Keratinocyte (primary cell): Measurements from ENCODE around the gene NAP1L2. TPM values are rescaled to one million over a fixed set of nuclear protein-coding genes. Genes with fewer than 3 reads are reported as not detected.

ENCODE experiments used
- DNase-seq: peaks from one replicate; pipeline ENCODE4 v3.0.0-alpha.2; 2011; ENCODE audit warnings: low read depth, missing footprints, low spot score
- FAIRE-seq: peaks from 2 replicates; lab custom pipeline; 2011; peaks lifted over from hg19 to GRCh38; lab: Jason Lieb, UNC
- H2AFZ ChIP-seq: 2 replicates; pipeline ENCODE4 v1.6.0; 2012; ENCODE audit warnings: low read length, control low read depth, inconsistent platforms; ENCODE audit not compliant: control insufficient read depth
- H3K27ac ChIP-seq: 2 replicates; pipeline ENCODE4 v1.5.1; 2011; ENCODE audit warnings: low read length; ENCODE audit not compliant: control insufficient read depth, insufficient read depth
- H3K27me3 ChIP-seq: 3 replicates; pipeline ENCODE4 v1.6.0; 2011; ENCODE audit warnings: low read length; ENCODE audit not compliant: control insufficient read depth, insufficient read depth; ENCODE audit errors: extremely low read depth
- H3K36me3 ChIP-seq, 2 experiments: 2 replicates in 1 of 2; 3 replicates in 1 of 2; pipeline ENCODE4 v1.5.1; 2011; ENCODE audit warnings: low read length in 2 of 2, mild to moderate bottlenecking in 1 of 2; ENCODE audit not compliant: control insufficient read depth in 2 of 2, insufficient read depth in 2 of 2; ENCODE audit errors: extremely low read depth in 1 of 2
- H3K4me1 ChIP-seq: 3 replicates; pipeline ENCODE4 v1.5.1; 2011; ENCODE audit warnings: low read length; ENCODE audit not compliant: control insufficient read depth, insufficient read depth; ENCODE audit errors: extremely low read depth
- H3K4me2 ChIP-seq: 3 replicates; pipeline ENCODE4 v1.6.0; 2011; ENCODE audit warnings: low read depth, low read length; ENCODE audit not compliant: control insufficient read depth, insufficient read depth; ENCODE audit errors: extremely low read depth
- H3K4me3 ChIP-seq, 3 experiments: fragments of 200-600 bp in 1 of 3; sonication (generic) in 1 of 3; 2 replicates in 2 of 3; 3 replicates in 1 of 3; pipeline ENCODE4 v1.5.1; 2011 to 2016; ENCODE audit warnings: low read length in 3 of 3, mild to moderate bottlenecking in 3 of 3, control low read depth in 2 of 3, inconsistent platforms in 1 of 3, low read depth in 1 of 3, mixed read lengths in 1 of 3, mixed run types in 1 of 3, moderate library complexity in 1 of 3; ENCODE audit not compliant: control insufficient read depth in 2 of 3, insufficient read depth in 2 of 3; ENCODE audit errors: extremely low read depth in 1 of 3
- H3K79me2 ChIP-seq: 2 replicates; pipeline ENCODE4 v1.6.0; 2012; ENCODE audit warnings: low read length; ENCODE audit not compliant: control insufficient read depth, insufficient read depth
- H3K9ac ChIP-seq: 3 replicates; pipeline ENCODE4 v1.6.0; 2011; ENCODE audit warnings: low read length; ENCODE audit not compliant: control insufficient read depth, insufficient read depth; ENCODE audit errors: extremely low read depth
- H3K9me1 ChIP-seq: 3 replicates; pipeline ENCODE4 v1.6.0; 2011; ENCODE audit warnings: low read length; ENCODE audit not compliant: control insufficient read depth, insufficient read depth; ENCODE audit errors: extremely low read depth
- H3K9me3 ChIP-seq: 2 replicates; pipeline ENCODE4 v1.5.1; 2012; ENCODE audit warnings: low read depth, low read length; ENCODE audit not compliant: control insufficient read depth
- H4K20me1 ChIP-seq: 3 replicates; pipeline ENCODE4 v1.6.0; 2011; ENCODE audit warnings: low read length; ENCODE audit not compliant: control insufficient read depth, insufficient read depth; ENCODE audit errors: extremely low read depth
- EZH2 ChIP-seq: IDR thresholded peaks from one replicate; pipeline ENCODE4 v1.6.1; 2012; ENCODE audit warnings: inconsistent platforms, mild to moderate bottlenecking, low read length, moderate library complexity
- dilution Hi-C: fragments of 300-500 bp; cut with MboI; formaldehyde crosslinking; loops from one replicate; pipeline ENCODE4 v1.7.0; 2020; ENCODE audit warnings: low sequenced_read_pairs; ENCODE audit not compliant: extremely low pct_ligation_motif_present
- polyA minus RNA-seq, 3 experiments: library from RNA; depleted of rRNA, polyadenylated mRNA; stranded (reverse); fragments of >200 nt; gene quantifications; 1 replicate in 1 of 3; 2 replicates in 1 of 3; 3 replicates in 1 of 3; pipeline ENCODE4 v1.2.3, GENCODE V29; 2011
- polyA plus RNA-seq, 5 experiments: library from polyadenylated mRNA; depleted of rRNA in 3 of 5; stranded (reverse) in 3 of 5; stranded (forward) in 1 of 5; unstranded in 1 of 5; fragments of >200 nt; gene quantifications; 1 replicate in 1 of 5; 2 replicates in 3 of 5; 3 replicates in 1 of 5; pipeline versions ENCODE4 v1.2.1 to v1.2.3, GENCODE V29; 2011 to 2012; ENCODE audit warnings: missing spikeins in 2 of 5, low read depth in 1 of 5, low replicate concordance in 1 of 5
- TF ChIP-seq, protein P1 (sequence below), 3 experiments: IDR thresholded peaks in 1 of 3; conservative IDR thresholded peaks in 1 of 3; optimal IDR thresholded peaks in 1 of 3; 2 replicates in 2 of 3; 3 replicates in 1 of 3; pipeline versions ENCODE3 to v1.5.1; 2011; ENCODE audit warnings: low read length in 3 of 3, mild to moderate bottlenecking in 3 of 3, moderate library complexity in 2 of 3, control low read depth in 1 of 3, inconsistent platforms in 1 of 3; ENCODE audit not compliant: insufficient read depth in 2 of 3; ENCODE audit errors: extremely low read depth in 1 of 3

The NAP1L2 gene
- polyA plus RNA-seq (2.0 to 4.0 TPM (median 2.8 TPM) in 3 replicates), polyA minus RNA-seq (0.36 to 1.5 TPM (median 0.89 TPM) in 3 replicates)
- polyA plus RNA-seq (2011; ENCODE audit: low read depth) = 1.5 TPM
- 1.9 and 2.2 TPM in 2 replicates for polyA plus RNA-seq (2011; cell fraction: cytosol; rRNA removed)
- 2.7 and 5.3 TPM in 2 replicates for polyA plus RNA-seq (2011; cell fraction: nucleus; rRNA removed)
- 0.97 and 2.9 TPM in 2 replicates for polyA plus RNA-seq (2012; ENCODE audit: low replicate concordance)
- 1.9 TPM for polyA minus RNA-seq (2011; cell fraction: cytosol; rRNA and poly(A)+ RNA removed)
- 2.1 and 4.0 TPM in 2 replicates for polyA minus RNA-seq (2011; cell fraction: nucleus; rRNA and poly(A)+ RNA removed)

- no peak within 1 kb of the TSS for H3K27ac ChIP-seq
Observed at GRCh38 chrX:73214426-73215094, at the start of gene NAP1L2. Gene NAP1L2, minus strand, starts transcription at chrX:73214851. Its CDS starts 359 bp downstream, at chrX:73214492.

DNA sequence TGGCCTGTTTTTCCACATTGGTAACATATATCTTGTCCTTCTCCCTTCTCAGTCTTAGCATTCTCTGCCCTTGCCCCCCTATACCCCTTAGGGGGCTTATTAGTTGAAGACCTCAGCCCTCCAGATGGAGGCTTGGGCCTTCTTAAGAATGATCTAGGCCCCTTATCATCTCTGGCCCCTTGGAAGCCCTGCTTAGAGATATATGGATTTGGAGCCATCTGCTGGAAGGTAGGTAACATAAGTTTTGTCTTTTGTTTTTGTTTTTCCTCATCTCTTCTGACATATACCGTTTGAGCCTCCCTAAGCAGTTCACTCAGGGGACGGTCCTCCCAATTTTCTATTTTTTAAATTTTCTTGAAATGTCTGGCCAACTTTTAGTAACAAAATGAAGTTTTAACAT lies 48.3 kb upstream of the NAP1L2 start:
- dilution Hi-C loops = no loop called here
- Histone ChIP-seq H3K27ac (no peak overlapping the region), H3K9me3 (no peaks in the 10 kb centered on the region), H3K36me3 (no peaks in the 10 kb centered on the region), H2AFZ (no peak overlapping the region), H4K20me1 (no peaks in the 10 kb centered on the region), H3K9me1 (no peaks in the 10 kb centered on the region), H3K4me2 (no peak overlapping the region), H3K79me2 (no peaks in the 10 kb centered on the region), H3K4me1 (peaks cover under 1% of the 10 kb centered on the region), H3K4me3 (no peak overlapping the region), H3K9ac (no peak overlapping the region), H3K27me3 (no peaks in the 10 kb centered on the region)
- no peak for DNase-seq
- TF ChIP-seq, protein P1, sequence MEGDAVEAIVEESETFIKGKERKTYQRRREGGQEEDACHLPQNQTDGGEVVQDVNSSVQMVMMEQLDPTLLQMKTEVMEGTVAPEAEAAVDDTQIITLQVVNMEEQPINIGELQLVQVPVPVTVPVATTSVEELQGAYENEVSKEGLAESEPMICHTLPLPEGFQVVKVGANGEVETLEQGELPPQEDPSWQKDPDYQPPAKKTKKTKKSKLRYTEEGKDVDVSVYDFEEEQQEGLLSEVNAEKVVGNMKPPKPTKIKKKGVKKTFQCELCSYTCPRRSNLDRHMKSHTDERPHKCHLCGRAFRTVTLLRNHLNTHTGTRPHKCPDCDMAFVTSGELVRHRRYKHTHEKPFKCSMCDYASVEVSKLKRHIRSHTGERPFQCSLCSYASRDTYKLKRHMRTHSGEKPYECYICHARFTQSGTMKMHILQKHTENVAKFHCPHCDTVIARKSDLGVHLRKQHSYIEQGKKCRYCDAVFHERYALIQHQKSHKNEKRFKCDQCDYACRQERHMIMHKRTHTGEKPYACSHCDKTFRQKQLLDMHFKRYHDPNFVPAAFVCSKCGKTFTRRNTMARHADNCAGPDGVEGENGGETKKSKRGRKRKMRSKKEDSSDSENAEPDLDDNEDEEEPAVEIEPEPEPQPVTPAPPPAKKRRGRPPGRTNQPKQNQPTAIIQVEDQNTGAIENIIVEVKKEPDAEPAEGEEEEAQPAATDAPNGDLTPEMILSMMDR (optimal IDR thresholded peaks at IDR 0.05 in 1 of 3, IDR thresholded peaks at IDR 0.05 in 1 of 3, conservative IDR thresholded peaks at IDR 0.05 in 1 of 3; ENCODE audit: extremely low read depth in 1 of 3, insufficient read depth in 2 of 3, low read length in 3 of 3) = peak; percentile 20 to 50 (median 27)
- TF ChIP-seq EZH2 = no peak
- no peak for FAIRE-seq

More at GRCh38 chrX:73214426-73215094, at the start of gene NAP1L2:
- H3K9me3 ChIP-seq = no peaks in the 10 kb centered on the region
- H3K4me3 ChIP-seq = peak within 1 kb of the TSS; percentile 46 to 72 (median 66)
- peak within 1 kb of the TSS; percentile 84 for H2AFZ ChIP-seq
- peak within 1 kb of the TSS; percentile 28 for H3K9ac ChIP-seq
- H3K27me3 ChIP-seq = no peaks in the 10 kb centered on the region
- TF ChIP-seq, protein P1 (optimal IDR thresholded peaks at IDR 0.05 in 1 of 3, IDR thresholded peaks at IDR 0.05 in 1 of 3, conservative IDR thresholded peaks at IDR 0.05 in 1 of 3; ENCODE audit: extremely low read depth in 1 of 3, insufficient read depth in 2 of 3, low read length in 3 of 3) = no peak
- no peak for TF ChIP-seq EZH2
- peak within 1 kb of the TSS; percentile 81 for H3K4me2 ChIP-seq
- H3K36me3 ChIP-seq = no peaks in the 10 kb centered on the region
- no peaks in the 10 kb centered on the region for H3K79me2 ChIP-seq
- DNase-seq (no peak), FAIRE-seq (peak; percentile 13)
- dilution Hi-C loops = no loop called here
- no peaks in the 10 kb centered on the region for H3K9me1 ChIP-seq
- no peaks in the 10 kb centered on the region for H3K4me1 ChIP-seq
- no peaks in the 10 kb centered on the region for H4K20me1 ChIP-seq
